HG03025 (cell line): ENCODE results near the gene ZC3H6.
"Not testable (repeated sequence)": the region's sequence is repeated elsewhere in the genome, so short reads cannot be mapped to it uniquely, and the experiment has no call there.

Experiments
- ATAC-seq: cut with Tn5 transposase; IDR thresholded peaks from one replicate; pipeline ENCODE4 v1.9.1; 2021; ENCODE audit warnings: mild to moderate bottlenecking, moderate library complexity; ENCODE audit not compliant: unreplicated experiment, low FRiP score

ZC3H6 gene

GRCh38 chr2:112276954-112277353 lies 1.6 kb downstream of the ZC3H6 start:
- no peak for ATAC-seq

GRCh38 chr2:112277596-112278220 lies 2.3 kb downstream of the ZC3H6 start:
- ATAC-seq: no peak

- not testable (repeated sequence) for ATAC-seq
These were observed 6.7 kb downstream of the ZC3H6 start for GRCh38 chr2:112282066-112282465.

- not testable (repeated sequence) for ATAC-seq
These were observed 8.1 kb downstream of the ZC3H6 start for GRCh38 chr2:112283535-112283934.

- no peak for ATAC-seq
These were observed 14.7 kb downstream of the ZC3H6 start for GRCh38 chr2:112290088-112290487.

GRCh38 chr2:112290648-112291047 lies 15.3 kb downstream of the ZC3H6 start:
- ATAC-seq: no peak

GRCh38 chr2:112293636-112294401 lies 18.4 kb downstream of the ZC3H6 start:
- no peak for ATAC-seq

- no peak for ATAC-seq
These were observed 20.1 kb downstream of the ZC3H6 start for GRCh38 chr2:112295407-112296078.

- ATAC-seq: no peak
These were observed 21.0 kb downstream of the ZC3H6 start for GRCh38 chr2:112296407-112296806.

GRCh38 chr2:112301171-112301584 lies 25.8 kb downstream of the ZC3H6 start:
- no peak for ATAC-seq

GRCh38 chr2:112301973-112302372 lies 26.6 kb downstream of the ZC3H6 start:
- no peak for ATAC-seq

GRCh38 chr2:112304298-112304941 lies 29.0 kb downstream of the ZC3H6 start:
- ATAC-seq: no peak

- no peak for ATAC-seq
These were observed 29.7 kb downstream of the ZC3H6 start for GRCh38 chr2:112305132-112305531.

GRCh38 chr2:112310906-112311305 lies 35.5 kb downstream of the ZC3H6 start:
- ATAC-seq: no peak

- no peak for ATAC-seq
These were observed 36.5 kb downstream of the ZC3H6 start for GRCh38 chr2:112311932-112312331.

- no peak for ATAC-seq
These were observed 37.4 kb downstream of the ZC3H6 start for GRCh38 chr2:112312821-112313220.

GRCh38 chr2:112314856-112315255 lies 39.5 kb downstream of the ZC3H6 start:
- no peak for ATAC-seq

GRCh38 chr2:112317303-112318158 lies 42.1 kb downstream of the ZC3H6 start:
- no peak for ATAC-seq

GRCh38 chr2:112318515-112318914 lies 43.1 kb downstream of the ZC3H6 start:
- ATAC-seq: no peak
